Uterus (tissue), 2 donors: ENCODE results near the gene EVI5L.

Experiments used
- POLR2A ChIP-seq, 2 donors: fragments of 450-650 bp; IDR thresholded peaks; one replicate each; pipeline ENCODE4 v1.6.1; 2016; ENCODE audit warnings: antibody characterized with exemption in 2 of 2, mild to moderate bottlenecking in 1 of 2, moderate library complexity in 1 of 2
- TF ChIP-seq, protein P1 (sequence below), 4 experiments: fragments of 200-600 bp in 2 of 4; fragments of 450-650 bp in 2 of 4; sonication (generic) in 2 of 4; IDR thresholded peaks; one replicate each; pipeline ENCODE4 v1.5.1; 2016 to 2019; ENCODE audit warnings: antibody characterized with exemption in 4 of 4, mild to moderate bottlenecking in 2 of 4, moderate library complexity in 1 of 4

GRCh38 chr19:7817801-7818200 lies 12.2 kb upstream of the EVI5L start:
- TF ChIP-seq, protein P1, sequence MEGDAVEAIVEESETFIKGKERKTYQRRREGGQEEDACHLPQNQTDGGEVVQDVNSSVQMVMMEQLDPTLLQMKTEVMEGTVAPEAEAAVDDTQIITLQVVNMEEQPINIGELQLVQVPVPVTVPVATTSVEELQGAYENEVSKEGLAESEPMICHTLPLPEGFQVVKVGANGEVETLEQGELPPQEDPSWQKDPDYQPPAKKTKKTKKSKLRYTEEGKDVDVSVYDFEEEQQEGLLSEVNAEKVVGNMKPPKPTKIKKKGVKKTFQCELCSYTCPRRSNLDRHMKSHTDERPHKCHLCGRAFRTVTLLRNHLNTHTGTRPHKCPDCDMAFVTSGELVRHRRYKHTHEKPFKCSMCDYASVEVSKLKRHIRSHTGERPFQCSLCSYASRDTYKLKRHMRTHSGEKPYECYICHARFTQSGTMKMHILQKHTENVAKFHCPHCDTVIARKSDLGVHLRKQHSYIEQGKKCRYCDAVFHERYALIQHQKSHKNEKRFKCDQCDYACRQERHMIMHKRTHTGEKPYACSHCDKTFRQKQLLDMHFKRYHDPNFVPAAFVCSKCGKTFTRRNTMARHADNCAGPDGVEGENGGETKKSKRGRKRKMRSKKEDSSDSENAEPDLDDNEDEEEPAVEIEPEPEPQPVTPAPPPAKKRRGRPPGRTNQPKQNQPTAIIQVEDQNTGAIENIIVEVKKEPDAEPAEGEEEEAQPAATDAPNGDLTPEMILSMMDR (IDR thresholded peaks at IDR 0.05) = no peak
- TF ChIP-seq POLR2A (IDR thresholded peaks at IDR 0.05) = no peak
